Body of pancreas (tissue), 4 donors: ENCODE measurements around the gene UCHL3. TPM values are rescaled to one million over a fixed set of nuclear protein-coding genes. Genes with fewer than 3 reads are reported as not detected.

Experiments used
- ATAC-seq: fragments of 150-250 bp; one replicate; pipeline ENCODE4 v1.9.1; 2016
- DNase-seq, 4 donors: peaks; one replicate each; pipeline ENCODE4 v3.0.0-alpha.2; 2019
- H3K27ac ChIP-seq, 4 donors: fragments of 200-600 bp; sonication (generic); 1 replicate in 3 of 4; 2 replicates in 1 of 4; pipeline versions ENCODE4 v1.5.1 to v1.6.1; 2016 to 2019; ENCODE audit warnings: mild to moderate bottlenecking in 1 of 4, mixed read lengths in 1 of 4, moderate library complexity in 1 of 4
- H3K27me3 ChIP-seq, 2 donors: fragments of 200-600 bp; sonication (generic); one replicate each; pipeline ENCODE4 v1.6.0; 2016; ENCODE audit warnings: mild to moderate bottlenecking in 1 of 2
- H3K36me3 ChIP-seq, 2 donors: fragments of 200-600 bp; sonication (generic); replicated peaks in 1 of 2; 2 replicates each; pipeline ENCODE4 v1.5.1; 2016; ENCODE audit warnings: low read depth in 2 of 2; ENCODE audit not compliant: insufficient read depth in 1 of 2
- H3K4me1 ChIP-seq: fragments of 200-600 bp; sonication (generic); one replicate; pipeline ENCODE4 v1.6.0; 2016
- H3K4me3 ChIP-seq, 2 donors: fragments of 200-600 bp; sonication (generic); 1 replicate in 1 of 2; 2 replicates in 1 of 2; pipeline ENCODE4 v1.5.1; 2016 to 2019
- H3K9me3 ChIP-seq, 3 donors: fragments of 200-600 bp; sonication (generic); 1 replicate in 2 of 3; 2 replicates in 1 of 3; pipeline ENCODE4 v1.5.1; 2016
- POLR2A ChIP-seq, 3 donors: fragments of 450-650 bp; IDR thresholded peaks; one replicate each; pipeline ENCODE4 v1.6.1; 2016; ENCODE audit warnings: antibody characterized with exemption in 3 of 3, mild to moderate bottlenecking in 2 of 3
- WGBS, 2 donors: methylation state at CpG; one replicate each; pipeline ENCODE4 v1.1.5; 2017; 5-methylcytosine and 5-hydroxymethylcytosine counted together
- intact Hi-C: fragments of 100-400 bp; cut with DNase I; formaldehyde crosslinking; loops from one replicate; pipeline ENCODE4 v1.15.1; 2023
- total RNA-seq, 2 donors: library from RNA; depleted of rRNA; stranded (reverse); fragments of >200 nt; gene quantifications; one replicate each; pipeline ENCODE4 v1.1.0, GENCODE V29; 2016
- TF ChIP-seq, protein P1 (sequence below), 7 experiments: fragments of 450-650 bp in 4 of 7; fragments of 200-600 bp in 3 of 7; sonication (generic) in 3 of 7; IDR thresholded peaks; one replicate each; pipeline ENCODE4 v1.5.1; 2016 to 2019; ENCODE audit warnings: antibody characterized with exemption in 7 of 7

UCHL3 gene
- total RNA-seq, 2 donors from 2014 or later = 2.0 to 20.5 TPM

GRCh38 chr13:75641026-75641425 lies 91.4 kb downstream of the UCHL3 start:
- H3K27me3 ChIP-seq = peaks cover 0 to 3% of the 10 kb centered on the region in 2 donors
- no peaks in the 10 kb centered on the region for H3K9me3 ChIP-seq
- ATAC-seq = no peak
- no peaks in the 10 kb centered on the region for H3K36me3 ChIP-seq
- intact Hi-C loops = no loop called here
- TF ChIP-seq, protein P1, sequence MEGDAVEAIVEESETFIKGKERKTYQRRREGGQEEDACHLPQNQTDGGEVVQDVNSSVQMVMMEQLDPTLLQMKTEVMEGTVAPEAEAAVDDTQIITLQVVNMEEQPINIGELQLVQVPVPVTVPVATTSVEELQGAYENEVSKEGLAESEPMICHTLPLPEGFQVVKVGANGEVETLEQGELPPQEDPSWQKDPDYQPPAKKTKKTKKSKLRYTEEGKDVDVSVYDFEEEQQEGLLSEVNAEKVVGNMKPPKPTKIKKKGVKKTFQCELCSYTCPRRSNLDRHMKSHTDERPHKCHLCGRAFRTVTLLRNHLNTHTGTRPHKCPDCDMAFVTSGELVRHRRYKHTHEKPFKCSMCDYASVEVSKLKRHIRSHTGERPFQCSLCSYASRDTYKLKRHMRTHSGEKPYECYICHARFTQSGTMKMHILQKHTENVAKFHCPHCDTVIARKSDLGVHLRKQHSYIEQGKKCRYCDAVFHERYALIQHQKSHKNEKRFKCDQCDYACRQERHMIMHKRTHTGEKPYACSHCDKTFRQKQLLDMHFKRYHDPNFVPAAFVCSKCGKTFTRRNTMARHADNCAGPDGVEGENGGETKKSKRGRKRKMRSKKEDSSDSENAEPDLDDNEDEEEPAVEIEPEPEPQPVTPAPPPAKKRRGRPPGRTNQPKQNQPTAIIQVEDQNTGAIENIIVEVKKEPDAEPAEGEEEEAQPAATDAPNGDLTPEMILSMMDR (IDR thresholded peaks at IDR 0.05) = no peak
- TF ChIP-seq POLR2A (IDR thresholded peaks at IDR 0.05) = no peak
- no peak overlapping the region for H3K4me3 ChIP-seq
- peaks cover 13% of the 10 kb centered on the region for H3K4me1 ChIP-seq
- no peak for DNase-seq
- no peak overlapping the region for H3K27ac ChIP-seq
- WGBS, 2 donors = 91 to 94% methylated on average over 6 of the region's 6 CpGs

DNA sequence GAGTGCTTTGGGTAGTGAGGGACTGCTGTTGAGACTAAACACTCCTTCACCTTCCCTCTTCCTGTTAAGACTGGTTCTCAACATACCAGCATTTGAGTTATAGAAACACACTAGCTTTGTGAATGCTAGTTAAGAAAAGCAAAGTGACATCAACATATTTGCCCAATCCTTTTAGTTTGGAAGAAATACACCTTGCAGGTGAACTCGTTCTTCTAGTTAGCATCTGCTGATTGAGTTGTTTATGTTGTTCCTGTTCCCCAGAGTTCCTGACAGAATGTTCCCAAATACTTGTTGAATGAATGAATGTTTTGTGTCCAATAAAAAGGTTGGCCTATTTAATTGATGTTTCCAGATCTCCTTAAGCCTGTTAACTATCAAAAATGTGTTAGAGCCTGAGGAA lies 93.6 kb downstream of the UCHL3 start:
- peaks cover 5% of the 10 kb centered on the region for H3K4me1 ChIP-seq
- no peak overlapping the region for H3K27ac ChIP-seq
- no peaks in the 10 kb centered on the region for H3K9me3 ChIP-seq
- H3K36me3 ChIP-seq = no peaks in the 10 kb centered on the region
- TF ChIP-seq POLR2A (IDR thresholded peaks at IDR 0.05) = no peak
- TF ChIP-seq, protein P1 (IDR thresholded peaks at IDR 0.05) = no peak
- 43 to 58% methylated on average over 1 of the region's 1 CpG for WGBS, 2 donors
- no peak for ATAC-seq
- no peak for DNase-seq
- H3K27me3 ChIP-seq = no peaks in the 10 kb centered on the region
- intact Hi-C loops = no loop called here
- no peak overlapping the region for H3K4me3 ChIP-seq

DNA sequence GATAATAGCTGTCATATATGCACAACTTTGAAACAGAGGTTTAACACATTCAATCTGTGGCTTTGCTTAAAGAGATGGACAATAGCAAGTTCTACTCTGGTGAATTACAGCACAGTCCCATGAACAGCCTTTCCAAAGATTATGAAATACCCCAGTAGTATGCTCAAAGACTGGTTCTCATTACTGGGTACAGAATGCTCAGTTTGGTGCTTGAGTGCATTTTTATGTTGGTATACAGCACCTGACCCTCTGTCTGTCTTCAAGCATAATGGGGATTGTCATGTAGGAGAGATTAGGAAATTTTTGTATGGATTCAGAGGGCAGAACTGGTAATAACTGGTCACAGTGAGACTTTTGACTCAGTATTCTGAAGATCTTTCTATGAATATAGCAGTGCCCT lies 94.1 kb downstream of the UCHL3 start:
- TF ChIP-seq, protein P1 (IDR thresholded peaks at IDR 0.05) = no peak
- TF ChIP-seq POLR2A (IDR thresholded peaks at IDR 0.05) = no peak
- no peak overlapping the region for H3K27ac ChIP-seq
- no peak overlapping the region for H3K4me3 ChIP-seq
- H3K27me3 ChIP-seq = no peaks in the 10 kb centered on the region
- H3K4me1 ChIP-seq = peaks cover 5% of the 10 kb centered on the region
- ATAC-seq (no peak), DNase-seq (no peak)
- no peaks in the 10 kb centered on the region for H3K36me3 ChIP-seq
- H3K9me3 ChIP-seq = no peaks in the 10 kb centered on the region
- intact Hi-C loops = no loop called here

- ATAC-seq = no peak
These were observed 95.5 kb downstream of the UCHL3 start for GRCh38 chr13:75645141-75645540.

More at GRCh38 chr13:75645141-75645540, 95.5 kb downstream of the UCHL3 start:
- intact Hi-C loops = no loop called here
- Histone ChIP-seq H3K27me3 (no peaks in the 10 kb centered on the region), H3K4me1 (no peaks in the 10 kb centered on the region), H3K4me3 (no peak overlapping the region), H3K27ac (no peak overlapping the region), H3K36me3 (no peaks in the 10 kb centered on the region), H3K9me3 (no peaks in the 10 kb centered on the region)
- TF ChIP-seq, protein P1 (IDR thresholded peaks at IDR 0.05) = no peak
- no peak for TF ChIP-seq POLR2A (IDR thresholded peaks at IDR 0.05)
- DNase-seq = no peak
- WGBS, 2 donors = 96 to 97% methylated on average over 3 of the region's 3 CpGs
